HG03064 (cell line): Measurements from ENCODE around the gene GNGT1.

Experiments used
- ATAC-seq: cut with Tn5 transposase; IDR thresholded peaks from one replicate; pipeline ENCODE4 v1.9.1; 2021; ENCODE audit warnings: low read depth; ENCODE audit not compliant: unreplicated experiment

Gene GNGT1

GRCh38 chr7:93906267-93906666 lies at the start of gene GNGT1:
GNGT1 (plus strand) TSS chr7:93906567; CDS start chr7:93906747, 180 bp downstream.
- no peak for ATAC-seq

GRCh38 chr7:93858857-93859256 lies 47.5 kb upstream of the GNGT1 start:
- ATAC-seq, result no peak

GRCh38 chr7:93860261-93860660 lies 46.1 kb upstream of the GNGT1 start:
- no peak for ATAC-seq

GRCh38 chr7:93861325-93861949 lies 44.9 kb upstream of the GNGT1 start:
- ATAC-seq, result no peak

GRCh38 chr7:93862651-93863050 lies 43.7 kb upstream of the GNGT1 start:
- ATAC-seq, result no peak

- ATAC-seq, result no peak
These were observed 39.5 kb upstream of the GNGT1 start for GRCh38 chr7:93866886-93867285.

- no peak for ATAC-seq
These were observed 32.3 kb upstream of the GNGT1 start for GRCh38 chr7:93873998-93874574.

- ATAC-seq, result no peak
These were observed 28.6 kb upstream of the GNGT1 start for GRCh38 chr7:93877742-93878141.

- no peak for ATAC-seq
These were observed 27.0 kb upstream of the GNGT1 start for GRCh38 chr7:93879356-93879755.

GRCh38 chr7:93882468-93882867 lies 23.9 kb upstream of the GNGT1 start:
- no peak for ATAC-seq

GRCh38 chr7:93883078-93883916 lies 23.1 kb upstream of the GNGT1 start:
- ATAC-seq, result no peak

GRCh38 chr7:93883917-93884345 lies 22.4 kb upstream of the GNGT1 start:
- no peak for ATAC-seq

GRCh38 chr7:93884541-93884940 lies 21.8 kb upstream of the GNGT1 start:
- ATAC-seq, result no peak

GRCh38 chr7:93889261-93889660 lies 17.1 kb upstream of the GNGT1 start:
- no peak for ATAC-seq

GRCh38 chr7:93890041-93890463 lies 16.3 kb upstream of the GNGT1 start:
- peak; percentile 63 for ATAC-seq

- peak; percentile 32 for ATAC-seq
These were observed 15.8 kb upstream of the GNGT1 start, which contains the start of gene TFPI2 for GRCh38 chr7:93890464-93891068. TFPI2 (minus strand) TSS chr7:93890753; CDS start chr7:93890678, 75 bp downstream.

GRCh38 chr7:93894426-93894825 lies 11.9 kb upstream of the GNGT1 start:
- ATAC-seq, result no peak

- ATAC-seq, result no peak
These were observed 11.3 kb upstream of the GNGT1 start for GRCh38 chr7:93894966-93895640.

- ATAC-seq, result no peak
These were observed 10.3 kb upstream of the GNGT1 start for GRCh38 chr7:93895859-93896600.

- no peak for ATAC-seq
These were observed 8.7 kb upstream of the GNGT1 start for GRCh38 chr7:93897680-93898079.
